ENCODE measurements around the gene SPACDR. TPM values are rescaled to one million over a fixed set of nuclear protein-coding genes. Genes with fewer than 3 reads are reported as not detected.
"Not testable (repeated sequence)": the region's sequence is repeated elsewhere in the genome, so short reads cannot be mapped to it uniquely, and the experiment has no call there.

SPACDR gene
- polyA plus RNA-seq, 3 donors, result 0.99 to 2.0 (median 1.4) TPM

DNA sequence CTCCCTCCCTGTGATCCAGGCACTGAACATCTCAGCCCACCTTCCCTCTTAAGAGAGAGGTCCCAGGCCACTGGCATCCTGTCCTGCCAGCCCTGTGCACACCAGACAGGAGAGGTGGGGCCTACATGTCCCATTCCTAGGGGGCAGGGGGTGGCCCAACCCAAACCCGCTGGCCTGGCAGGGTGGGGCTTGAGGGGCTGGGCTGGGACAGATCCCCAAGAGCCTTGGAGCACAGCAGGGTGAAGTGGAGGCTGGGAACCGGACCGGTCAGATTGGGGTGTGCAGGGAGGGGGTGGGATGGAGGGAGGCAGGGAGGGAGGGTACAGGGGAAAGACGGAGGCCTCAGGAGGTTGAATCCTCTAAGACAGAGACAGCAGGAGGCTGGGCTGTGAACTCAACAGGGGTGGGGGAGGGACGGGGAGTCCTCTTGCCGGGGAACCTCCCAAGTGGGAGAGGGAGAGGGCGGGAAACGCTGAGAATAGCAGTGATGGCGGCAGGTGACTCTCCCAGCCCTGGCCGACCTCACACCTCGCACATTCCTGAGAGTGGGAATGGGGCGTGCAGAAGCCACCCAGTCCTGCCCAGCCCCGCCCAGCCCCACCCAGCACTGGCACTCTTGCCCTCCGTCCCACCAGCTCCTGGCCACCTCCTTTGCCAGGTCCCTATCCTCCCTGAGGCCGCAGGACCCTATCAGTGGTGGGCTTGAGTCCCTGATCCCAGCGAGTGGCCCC lies 8.2 kb upstream of the SPACDR start:
- DNase-seq (ENCODE audit: extremely low read depth in 1 of 11, low read depth in 9 of 11, low spot score in 4 of 11), result no peak

GRCh38 chr7:100471021-100471420 lies 7.0 kb upstream of the SPACDR start:
- no peak for DNase-seq (ENCODE audit: extremely low read depth in 1 of 11, low read depth in 9 of 11, low spot score in 4 of 11)

- peak in 3 of 11 donors; percentile 66 to 79 (median 70) for DNase-seq (ENCODE audit: extremely low read depth in 1 of 11, low read depth in 9 of 11, low spot score in 4 of 11)
These were observed 5.4 kb upstream of the SPACDR start for GRCh38 chr7:100469227-100470044.

GRCh38 chr7:100467638-100468373 lies 3.7 kb upstream of the SPACDR start:
- DNase-seq (ENCODE audit: extremely low read depth in 1 of 11, low read depth in 9 of 11, low spot score in 4 of 11), result no peak

DNA sequence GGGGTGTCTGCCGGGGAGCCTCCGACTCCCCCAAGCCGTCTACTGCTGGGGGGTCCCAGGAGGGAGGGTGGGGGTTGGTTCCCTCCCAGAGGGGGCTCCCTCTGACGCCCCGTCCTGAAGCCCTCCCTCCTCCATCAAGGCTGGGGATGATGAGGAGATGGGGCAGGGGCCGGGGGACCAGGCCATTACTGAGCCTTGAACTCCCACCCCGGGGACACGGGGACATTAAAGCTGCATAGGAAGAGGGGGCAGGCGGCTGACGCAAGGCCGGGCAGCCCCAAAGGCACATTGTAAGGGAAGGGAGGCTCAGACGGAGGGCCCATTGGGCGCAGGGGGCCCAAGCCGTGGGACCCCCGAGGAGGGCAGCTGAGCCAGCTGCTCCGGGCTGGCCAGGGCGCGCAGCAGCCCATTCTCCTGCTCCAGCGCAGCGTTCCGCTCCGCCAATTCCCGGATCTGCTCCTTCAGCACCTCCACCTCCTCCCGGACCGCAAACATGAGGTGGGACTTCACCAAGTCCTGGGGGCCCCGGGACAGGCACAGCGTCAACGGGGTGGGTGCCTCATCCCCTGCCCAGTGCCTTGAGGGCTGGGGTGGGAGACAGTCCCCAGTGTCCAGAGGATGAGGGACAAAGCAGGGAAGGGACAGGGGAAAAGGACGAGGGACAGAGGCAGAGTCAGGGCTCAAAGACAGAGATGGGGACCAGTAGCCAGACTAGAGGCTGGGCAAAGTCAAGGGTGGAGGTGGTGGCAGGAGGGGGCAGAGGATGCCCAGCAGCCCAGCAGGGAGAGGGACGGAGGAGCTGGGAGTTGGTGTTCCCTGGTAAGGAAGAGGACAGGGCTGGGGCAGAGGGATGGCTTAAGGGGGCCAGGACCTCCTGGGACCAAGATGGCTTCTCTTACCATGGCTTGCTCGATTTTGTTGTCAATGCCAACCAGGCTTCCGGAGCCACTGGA lies 2.9 kb upstream of the SPACDR start:
- no peak for DNase-seq (ENCODE audit: extremely low read depth in 1 of 11, low read depth in 9 of 11, low spot score in 4 of 11)

DNA sequence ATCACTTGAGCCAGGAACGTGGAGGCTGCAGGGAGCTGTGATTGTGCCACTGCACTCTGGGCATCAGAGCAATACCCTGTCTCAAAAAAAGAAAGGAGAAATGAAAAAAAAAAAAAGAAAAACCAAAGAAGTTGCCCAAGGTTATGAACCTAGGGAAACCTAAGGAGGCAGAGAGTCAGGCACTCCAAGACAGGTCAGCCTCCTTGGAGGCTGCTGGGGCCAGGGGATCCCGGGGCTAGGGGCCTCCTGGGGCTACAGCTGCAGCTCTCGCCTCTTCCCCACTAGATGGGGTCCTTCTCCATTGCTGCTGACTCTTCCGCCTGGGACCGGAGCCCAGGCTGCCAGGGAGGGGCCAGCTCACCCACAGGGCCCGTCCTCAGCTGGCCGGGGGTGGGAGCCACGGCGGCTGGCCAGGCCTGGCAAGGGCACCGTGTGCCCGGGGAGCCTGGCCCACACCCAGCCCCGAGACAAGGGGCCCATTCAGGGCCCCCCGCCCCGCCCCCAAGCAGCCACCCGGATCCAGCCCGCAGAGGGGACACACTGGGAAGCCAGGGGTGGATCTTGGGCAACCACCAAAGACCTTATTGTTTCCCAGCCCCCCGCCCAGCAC lies 1.7 kb upstream of the SPACDR start:
- DNase-seq (ENCODE audit: extremely low read depth in 1 of 11, low read depth in 9 of 11, low spot score in 4 of 11), result peak in 4 of 11 donors; percentile 51 to 66 (median 60)

- no peak for DNase-seq (ENCODE audit: extremely low read depth in 1 of 11, low read depth in 9 of 11, low spot score in 4 of 11)
These were observed 1.2 kb upstream of the SPACDR start for GRCh38 chr7:100465299-100465698.

DNA sequence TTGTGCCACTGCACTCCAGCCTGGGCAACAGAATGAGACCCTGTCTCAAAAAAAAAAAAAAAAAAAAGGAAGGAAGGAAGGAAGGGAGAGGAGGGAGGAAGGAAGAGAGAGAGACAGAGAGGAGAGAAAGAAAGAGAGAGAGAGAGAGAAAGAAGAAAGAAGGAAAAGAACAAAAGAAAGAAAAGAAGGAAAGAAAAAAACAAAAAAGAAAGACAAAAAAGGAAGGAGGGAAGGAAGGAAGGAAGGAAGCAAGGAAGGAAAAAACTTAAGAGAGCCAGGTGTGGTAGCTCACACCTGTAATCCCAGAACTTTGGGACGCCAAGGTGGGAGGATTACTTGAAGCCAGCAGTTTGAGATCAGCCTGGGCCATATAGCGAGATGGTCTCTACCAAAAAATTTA lies 731 bp upstream of the SPACDR start:
- no peak for DNase-seq (ENCODE audit: extremely low read depth in 1 of 11, low read depth in 9 of 11, low spot score in 4 of 11)

DNA sequence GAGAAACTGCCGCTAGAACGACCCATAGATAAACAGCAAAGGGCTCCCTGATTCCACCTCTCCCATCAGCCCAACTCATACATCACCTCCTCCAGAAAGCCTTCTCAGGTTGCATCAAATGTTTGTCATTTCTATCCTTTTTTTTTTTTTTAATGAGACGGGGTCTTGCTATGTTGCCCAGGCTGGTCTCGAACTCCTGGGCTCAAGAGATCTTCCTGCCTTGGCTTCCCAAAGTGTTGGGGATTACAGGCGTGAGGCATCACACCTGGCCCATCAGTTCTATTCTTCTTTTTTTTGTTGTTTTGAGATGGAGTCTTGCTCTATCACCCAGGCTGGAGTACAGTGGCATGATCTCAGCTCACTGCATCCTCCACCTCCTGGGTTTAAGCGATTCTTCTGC lies 7.0 kb downstream of the SPACDR start:
- DNase-seq (ENCODE audit: extremely low read depth in 1 of 11, low read depth in 9 of 11, low spot score in 4 of 11), result no peak

- DNase-seq (ENCODE audit: extremely low read depth in 1 of 11, low read depth in 9 of 11, low spot score in 4 of 11), result no peak
These were observed 7.5 kb downstream of the SPACDR start for GRCh38 chr7:100456562-100456961.

DNA sequence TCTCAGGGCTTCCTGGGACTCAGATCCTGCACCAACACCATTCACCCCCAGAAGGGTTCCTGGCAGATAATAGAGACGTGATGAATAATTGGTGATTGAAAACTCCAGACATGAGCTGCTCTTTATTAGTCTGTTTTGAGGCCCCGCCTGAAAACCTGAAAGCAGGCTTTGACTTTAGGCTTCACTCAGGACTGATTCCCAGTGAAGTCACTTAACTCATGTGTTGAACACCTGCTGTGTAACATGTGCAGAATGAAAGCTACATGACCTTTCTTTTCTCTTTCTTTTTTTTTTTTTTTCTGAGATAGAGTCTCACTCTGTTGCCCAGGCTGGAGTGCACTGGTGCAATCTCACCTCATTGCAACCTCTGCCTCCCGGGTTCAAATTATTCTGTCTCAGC lies 8.9 kb downstream of the SPACDR start:
- no peak for DNase-seq (ENCODE audit: extremely low read depth in 1 of 11, low read depth in 9 of 11, low spot score in 4 of 11)

- DNase-seq (ENCODE audit: extremely low read depth in 1 of 11, low read depth in 9 of 11, low spot score in 4 of 11), result not testable (repeated sequence)
These were observed 10.2 kb downstream of the SPACDR start for GRCh38 chr7:100453854-100454253.

GRCh38 chr7:100452513-100452912 lies 11.5 kb downstream of the SPACDR start:
- no peak for DNase-seq (ENCODE audit: extremely low read depth in 1 of 11, low read depth in 9 of 11, low spot score in 4 of 11)

- DNase-seq (ENCODE audit: extremely low read depth in 1 of 11, low read depth in 9 of 11, low spot score in 4 of 11), result no peak
These were observed 14.8 kb downstream of the SPACDR start for GRCh38 chr7:100449190-100449795.

- DNase-seq (ENCODE audit: extremely low read depth in 1 of 11, low read depth in 9 of 11, low spot score in 4 of 11), result not testable (repeated sequence)
These were observed 16.7 kb downstream of the SPACDR start for GRCh38 chr7:100447363-100447762.

DNA sequence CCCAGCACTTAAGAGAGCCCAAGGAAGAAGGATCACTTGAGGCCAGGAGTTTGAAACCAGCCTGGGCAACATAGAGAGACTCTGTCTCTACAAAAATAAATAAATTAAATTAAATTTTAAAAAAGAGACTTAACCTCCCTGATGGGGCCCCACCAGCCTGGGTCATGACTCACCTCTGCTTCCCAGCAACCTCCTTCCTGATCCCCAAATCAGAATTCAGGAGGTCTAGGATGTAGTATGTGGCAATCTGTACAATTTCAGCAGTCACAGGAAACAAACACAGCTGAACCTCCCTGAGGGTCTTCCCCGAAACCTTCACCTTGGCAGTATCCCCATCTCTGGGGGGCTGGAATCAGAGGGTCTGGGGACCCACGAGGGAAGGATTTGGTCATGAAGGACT lies 18.0 kb downstream of the SPACDR start:
- no peak for DNase-seq (ENCODE audit: extremely low read depth in 1 of 11, low read depth in 9 of 11, low spot score in 4 of 11)

- DNase-seq (ENCODE audit: extremely low read depth in 1 of 11, low read depth in 9 of 11, low spot score in 4 of 11), result no peak
These were observed 19.5 kb downstream of the SPACDR start for GRCh38 chr7:100444311-100445278.
